K562 (cell line): ENCODE data around the gene MED12. TPM values are rescaled to one million over a fixed set of nuclear protein-coding genes. Genes with fewer than 3 reads are reported as not detected.
A peak's percentile ranks its signal among the peaks of the same experiment; 100 is the strongest.

Experiments
- BRD4 ChIP-seq: fragments of 200-600 bp; sonication (generic); IDR thresholded peaks from 2 replicates; pipeline ENCODE4 v1.6.1; 2017; ENCODE audit warnings: inconsistent platforms
- CREM ChIP-seq: IDR thresholded peaks from 2 replicates; pipeline ENCODE4 v1.6.1; 2014; ENCODE audit warnings: antibody characterized with exemption, low read depth
- CTCFL ChIP-seq: IDR thresholded peaks from 2 replicates; pipeline ENCODE4 v1.6.1; 2011; ENCODE audit warnings: borderline replicate concordance, low read depth, mild to moderate bottlenecking, moderate library complexity, low read length; ENCODE audit not compliant: insufficient read depth, poor library complexity, severe bottlenecking
- EGR1 ChIP-seq: fragments of 450-650 bp; conservative IDR thresholded peaks from 2 replicates; pipeline ENCODE4 v1.6.1; 2017; ENCODE audit warnings: mild to moderate bottlenecking
- EP400 ChIP-seq: fragments of 450-650 bp; IDR thresholded peaks from 2 replicates; pipeline ENCODE4 v1.6.1; 2017; ENCODE audit warnings: antibody characterized with exemption, mild to moderate bottlenecking, moderate library complexity
- FOXA3 ChIP-seq, 2 experiments: fragments of 450-650 bp in 1 of 2; sonication (generic) in 1 of 2; formaldehyde crosslinking; IDR thresholded peaks in 1 of 2; conservative IDR thresholded peaks in 1 of 2; 2 replicates each; pipeline versions ENCODE4 v1.4.0 to v1.8.0; 2020 to 2022; ENCODE audit warnings: mild to moderate bottlenecking in 2 of 2, missing genetic modification reagents in 1 of 2
- FOXP1 ChIP-seq: sonication (generic); formaldehyde crosslinking; IDR thresholded peaks from 2 replicates; pipeline ENCODE4 v1.8.0; 2022; ENCODE audit warnings: mild to moderate bottlenecking, missing genetic modification reagents
- MAFF ChIP-seq: IDR thresholded peaks from 2 replicates; pipeline ENCODE4 v1.6.1; 2012; ENCODE audit warnings: low read length, improper control_type of control experiment
- NFYB ChIP-seq: IDR thresholded peaks from 2 replicates; pipeline ENCODE4 v1.6.1; 2011; ENCODE audit warnings: mild to moderate bottlenecking, moderate library complexity; ENCODE audit not compliant: insufficient read length; ENCODE audit errors: extremely low read depth
- NR2C1 ChIP-seq, 2 experiments: fragments of 450-650 bp; IDR thresholded peaks; 2 replicates each; pipeline ENCODE4 v1.6.1; 2017; ENCODE audit warnings: mild to moderate bottlenecking in 2 of 2, antibody characterized with exemption in 1 of 2, inconsistent platforms in 1 of 2, missing compliant biosample characterization in 1 of 2, missing genetic modification characterization in 1 of 2
- PRMT5 ChIP-seq: sonication (generic); formaldehyde crosslinking; IDR thresholded peaks from 2 replicates; pipeline ENCODE4 v1.5.0; 2020; ENCODE audit warnings: missing genetic modification reagents
- SUPT5H ChIP-seq: fragments of 450-650 bp; IDR thresholded peaks from 2 replicates; pipeline ENCODE4 v1.6.1; 2016
- USF2 ChIP-seq: sonication (generic); formaldehyde crosslinking; IDR thresholded peaks from 2 replicates; pipeline ENCODE4 v1.5.0; 2020; ENCODE audit warnings: missing genetic modification reagents
- YY1 ChIP-seq, 3 experiments: IDR thresholded peaks; 2 replicates each; pipeline ENCODE4 v1.6.1; 2011; ENCODE audit warnings: low read length in 2 of 3, mild to moderate bottlenecking in 2 of 3, moderate library complexity in 2 of 3, borderline replicate concordance in 1 of 3, control low read depth in 1 of 3, low read depth in 1 of 3; ENCODE audit not compliant: insufficient read depth in 3 of 3, insufficient replicate concordance in 2 of 3, control insufficient read depth in 1 of 3, insufficient read length in 1 of 3; ENCODE audit errors: extremely low read depth in 1 of 3
- ZBTB1 ChIP-seq: sonication (generic); formaldehyde crosslinking; IDR thresholded peaks from 2 replicates; pipeline ENCODE4 v1.8.1; 2023; ENCODE audit warnings: missing genetic modification reagents, low read depth, mild to moderate bottlenecking, borderline replicate concordance
- ZBTB26 ChIP-seq: fragments of 450-650 bp; formaldehyde crosslinking; IDR thresholded peaks from 2 replicates; pipeline ENCODE4 v1.4.0; 2022; ENCODE audit warnings: missing genetic modification characterization
- ZNF311 ChIP-seq: fragments of 250-450 bp; sonication (Bioruptor Pico); IDR thresholded peaks from 2 replicates; pipeline ENCODE4 v1.4.0; 2020; ENCODE audit warnings: mild to moderate bottlenecking, moderate library complexity
- polyA plus RNA-seq, 8 experiments: library from polyadenylated mRNA; depleted of rRNA in 4 of 8; stranded (reverse) in 5 of 8; unstranded in 3 of 8; fragments of >200 nt; fragmentation: Nextera tagmentation in 2 of 8; fragmentation: Illumina TruSeq in 1 of 8; extraction: Ambion mirVana in 2 of 8; extraction: Trizol in 1 of 8; gene quantifications; 2 replicates each; pipeline versions ENCODE4 v1.2.1 to v1.2.3, GENCODE V29; 2011 to 2014; ENCODE audit warnings: inconsistent platforms in 1 of 8, missing spikeins in 1 of 8
- total RNA-seq, 7 experiments: library from RNA; depleted of rRNA in 6 of 7; stranded (reverse); fragments of >200 nt in 6 of 7; fragmentation: Illumina TruSeq in 2 of 7; extraction: Trizol in 2 of 7; gene quantifications; 2 replicates each; pipeline versions ENCODE4 v1.2.1 to v1.2.3, GENCODE V29; 2011 to 2021; ENCODE audit warnings: low replicate concordance in 1 of 7
- TF ChIP-seq, protein P1 (sequence below): fragments of 450-650 bp; IDR thresholded peaks from 2 replicates; pipeline ENCODE4 v1.6.1; 2014; ENCODE audit warnings: low read depth, mild to moderate bottlenecking, moderate library complexity, borderline replicate concordance
- TF ChIP-seq, protein P2 (sequence below): fragments of 250-450 bp; sonication (Bioruptor Pico); IDR thresholded peaks from 2 replicates; pipeline ENCODE4 v1.4.0; 2020

Gene MED12
- total and polyA plus RNA-seq, 9 of the 15 experiments (the other 6 are each of a cell fraction or from before 2014, with no cell fraction given), result 1.6 to 49.7 (median 8.6) TPM

- TF ChIP-seq ZBTB26 (CRISPR knock-in tag), result no peak
- TF ChIP-seq SUPT5H, result peak; percentile 72
- TF ChIP-seq, protein P1, sequence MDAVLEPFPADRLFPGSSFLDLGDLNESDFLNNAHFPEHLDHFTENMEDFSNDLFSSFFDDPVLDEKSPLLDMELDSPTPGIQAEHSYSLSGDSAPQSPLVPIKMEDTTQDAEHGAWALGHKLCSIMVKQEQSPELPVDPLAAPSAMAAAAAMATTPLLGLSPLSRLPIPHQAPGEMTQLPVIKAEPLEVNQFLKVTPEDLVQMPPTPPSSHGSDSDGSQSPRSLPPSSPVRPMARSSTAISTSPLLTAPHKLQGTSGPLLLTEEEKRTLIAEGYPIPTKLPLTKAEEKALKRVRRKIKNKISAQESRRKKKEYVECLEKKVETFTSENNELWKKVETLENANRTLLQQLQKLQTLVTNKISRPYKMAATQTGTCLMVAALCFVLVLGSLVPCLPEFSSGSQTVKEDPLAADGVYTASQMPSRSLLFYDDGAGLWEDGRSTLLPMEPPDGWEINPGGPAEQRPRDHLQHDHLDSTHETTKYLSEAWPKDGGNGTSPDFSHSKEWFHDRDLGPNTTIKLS, result no peak
- TF ChIP-seq EP400, result peak; percentile 95
- TF ChIP-seq CREM, result no peak; the same call in none of the 2 replicates
- TF ChIP-seq ZNF311, result no peak
- TF ChIP-seq BRD4, result peak; percentile 74; the same call in 1 of the 2 replicates
- peak; percentile 92 for TF ChIP-seq NFYB
- TF ChIP-seq EGR1, result peak; percentile 86
- no peak for TF ChIP-seq FOXA3 (CRISPR knock-in tag; conservative IDR thresholded peaks at IDR 0.05 in 1 of 2, IDR thresholded peaks at IDR 0.05 in 1 of 2)
- no peak for TF ChIP-seq FOXP1 (CRISPR knock-in tag)
- no peak for TF ChIP-seq NR2C1 (IDR thresholded peaks at IDR 0.05)
- peak; percentile 17 for TF ChIP-seq NR2C1 (tag; IDR thresholded peaks at IDR 0.05)
- TF ChIP-seq PRMT5 (CRISPR knock-in tag), result no peak
- TF ChIP-seq, protein P2, sequence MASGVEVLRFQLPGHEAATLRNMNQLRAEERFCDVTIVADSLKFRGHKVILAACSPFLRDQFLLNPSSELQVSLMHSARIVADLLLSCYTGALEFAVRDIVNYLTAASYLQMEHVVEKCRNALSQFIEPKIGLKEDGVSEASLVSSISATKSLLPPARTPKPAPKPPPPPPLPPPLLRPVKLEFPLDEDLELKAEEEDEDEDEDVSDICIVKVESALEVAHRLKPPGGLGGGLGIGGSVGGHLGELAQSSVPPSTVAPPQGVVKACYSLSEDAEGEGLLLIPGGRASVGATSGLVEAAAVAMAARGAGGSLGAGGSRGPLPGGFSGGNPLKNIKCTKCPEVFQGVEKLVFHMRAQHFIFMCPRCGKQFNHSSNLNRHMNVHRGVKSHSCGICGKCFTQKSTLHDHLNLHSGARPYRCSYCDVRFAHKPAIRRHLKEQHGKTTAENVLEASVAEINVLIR (CRISPR knock-in tag), result no peak
- TF ChIP-seq YY1 (IDR thresholded peaks at IDR 0.05; ENCODE audit: borderline replicate concordance in 1 of 3, control insufficient read depth in 1 of 3, extremely low read depth in 1 of 3, insufficient read depth in 3 of 3, insufficient read length in 1 of 3, insufficient replicate concordance in 2 of 3, low read depth in 1 of 3, low read length in 2 of 3), result peak; percentile 52 to 93 (median 86)
- TF ChIP-seq MAFF, result peak; percentile 90
- no peak for TF ChIP-seq CTCFL
- peak; percentile 81 for TF ChIP-seq USF2
- TF ChIP-seq ZBTB1 (CRISPR knock-in tag), result no peak
These were observed 63.8 kb downstream of the MED12 start (continued) for GRCh38 chrX:71181910-71182799.
